Activated naive CD4-positive, alpha-beta T cell treated with anti-CD3 and anti-CD28 coated beads, Interleukin-2, amount 50 U/mL, for 16 hours (primary cell): ENCODE data around the gene KIF26B.

Experiments
- DNase-seq: peaks from one replicate; pipeline ENCODE4 v3.0.0-alpha.2; 2020

The KIF26B gene

GRCh38 chr1:245579881-245580280 lies 425.1 kb downstream of the KIF26B start:
- DNase-seq = no peak

DNA sequence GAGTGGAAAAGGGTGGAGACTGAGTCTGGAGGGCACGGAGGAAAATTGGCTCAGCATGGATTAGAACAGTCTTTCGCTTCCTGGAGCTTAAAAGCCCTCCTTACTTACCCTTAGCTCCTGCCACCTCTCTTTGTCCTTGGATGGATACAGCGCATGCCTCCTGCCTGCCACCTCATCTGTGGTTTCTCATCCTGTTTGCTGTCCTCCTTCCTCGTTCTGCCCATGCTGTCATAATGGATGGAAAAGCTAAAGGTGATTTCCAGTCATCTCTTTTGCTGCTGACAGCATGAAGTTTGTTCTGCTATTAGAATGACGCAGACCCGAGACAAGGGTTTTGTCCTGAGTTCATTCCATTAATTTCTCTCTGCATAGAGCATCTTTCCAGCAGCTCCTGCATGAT lies 425.9 kb downstream of the KIF26B start:
- no peak for DNase-seq

DNA sequence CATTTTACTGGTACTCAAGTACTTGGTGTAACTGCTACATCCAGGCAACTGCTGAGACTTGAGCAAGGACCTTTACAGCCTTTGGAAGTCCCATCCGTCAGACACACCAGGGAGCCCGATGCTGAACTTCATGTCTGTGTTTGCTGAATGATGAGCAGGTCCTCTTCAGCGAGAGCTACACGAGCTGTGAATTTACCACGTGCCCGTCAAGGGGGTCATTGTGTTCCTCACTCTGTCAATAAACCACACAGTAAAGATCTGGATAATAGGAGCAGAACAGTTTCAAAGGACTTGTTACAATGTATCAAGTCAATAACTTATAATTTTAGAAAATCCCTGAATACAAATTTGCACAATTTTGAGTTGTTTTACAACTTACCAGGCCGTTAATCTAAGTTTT lies 427.2 kb downstream of the KIF26B start:
- DNase-seq = no peak

DNA sequence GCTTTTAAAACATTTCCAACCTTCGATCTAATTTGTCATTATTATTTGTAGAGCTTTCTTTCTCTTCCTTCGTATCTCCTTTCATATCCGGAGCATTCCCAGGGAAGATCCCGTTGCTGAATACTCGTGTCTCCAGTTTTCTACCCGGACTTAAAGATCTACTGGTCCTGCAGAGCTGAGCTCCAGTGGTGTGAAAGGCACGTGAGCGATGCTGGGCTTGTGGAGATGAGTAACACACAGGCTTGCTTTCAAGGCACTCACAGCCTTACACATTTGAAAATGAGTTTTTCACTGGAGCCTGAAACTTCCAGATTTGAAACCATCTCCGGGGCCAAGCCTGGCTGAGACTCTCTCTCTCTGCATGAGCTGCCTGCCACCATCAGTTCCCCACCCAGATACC lies 428.3 kb downstream of the KIF26B start:
- DNase-seq = no peak

- no peak for DNase-seq
Measured at GRCh38 chr1:245583575-245584330, 429.0 kb downstream of the KIF26B start.

DNA sequence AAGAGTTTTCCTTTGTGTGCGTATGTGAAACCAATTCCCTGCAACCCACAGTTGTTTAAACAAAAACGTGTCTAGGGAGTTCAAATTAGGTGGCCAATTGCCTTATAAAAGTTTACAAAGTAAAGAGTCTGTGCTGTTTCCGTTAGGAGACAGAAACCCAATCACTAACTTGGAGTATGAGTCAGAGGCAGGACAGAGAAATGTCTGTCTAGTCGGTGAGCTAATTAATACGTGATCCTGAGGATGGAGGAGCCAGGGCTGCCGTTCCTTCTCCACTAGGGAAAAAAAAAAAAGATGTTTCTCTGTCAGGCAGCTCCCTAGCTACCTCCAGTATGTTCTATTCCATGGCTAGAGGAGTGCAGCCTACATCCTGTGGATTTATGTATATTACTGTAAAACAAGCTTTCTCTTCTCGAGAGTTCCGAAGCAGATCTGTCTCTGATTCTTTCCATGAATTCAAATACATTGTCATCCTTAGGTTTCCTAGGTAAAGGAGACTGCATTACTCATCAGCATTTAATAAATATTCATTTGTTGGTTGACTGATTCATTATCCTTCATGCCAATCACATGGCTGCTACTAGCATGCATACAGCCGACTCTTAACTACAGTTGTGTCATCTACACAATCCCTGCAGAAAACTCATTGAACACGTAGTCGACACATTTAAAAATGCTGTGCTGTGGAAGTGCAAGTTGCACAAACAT lies 430.6 kb downstream of the KIF26B start:
- no peak for DNase-seq

- no peak for DNase-seq
Measured at GRCh38 chr1:245587435-245588115, 432.8 kb downstream of the KIF26B start.

DNA sequence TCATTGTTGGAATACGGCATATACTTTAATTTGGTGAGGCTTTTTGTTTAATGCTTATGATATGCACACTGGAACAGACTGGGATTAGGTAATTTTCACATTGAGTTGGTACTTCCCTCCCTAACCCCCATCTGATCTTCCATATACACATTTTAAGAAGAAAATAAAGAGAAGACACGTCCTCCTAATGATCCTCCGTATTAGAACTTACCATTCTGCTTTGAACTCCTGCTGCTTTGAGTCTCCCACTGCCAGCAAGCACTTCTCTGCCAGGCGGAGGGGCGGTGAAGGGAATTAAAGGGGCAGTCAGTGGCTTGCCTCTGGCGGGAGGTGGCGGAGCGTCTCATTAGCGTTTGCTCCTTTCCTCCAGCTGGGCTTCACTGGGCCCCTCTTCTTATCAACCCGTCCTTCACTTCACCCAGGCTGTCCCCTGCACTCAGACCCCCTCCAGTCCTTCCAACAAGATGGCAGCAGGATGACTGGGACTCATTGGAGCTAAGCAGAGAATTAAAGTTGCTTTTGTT lies 433.4 kb downstream of the KIF26B start:
- DNase-seq = no peak

- DNase-seq = no peak
Measured at GRCh38 chr1:245589316-245589715, 434.5 kb downstream of the KIF26B start.

- no peak for DNase-seq
Measured at GRCh38 chr1:245589906-245590305, 435.1 kb downstream of the KIF26B start.

GRCh38 chr1:245590726-245591125 lies 435.9 kb downstream of the KIF26B start:
- DNase-seq = no peak

DNA sequence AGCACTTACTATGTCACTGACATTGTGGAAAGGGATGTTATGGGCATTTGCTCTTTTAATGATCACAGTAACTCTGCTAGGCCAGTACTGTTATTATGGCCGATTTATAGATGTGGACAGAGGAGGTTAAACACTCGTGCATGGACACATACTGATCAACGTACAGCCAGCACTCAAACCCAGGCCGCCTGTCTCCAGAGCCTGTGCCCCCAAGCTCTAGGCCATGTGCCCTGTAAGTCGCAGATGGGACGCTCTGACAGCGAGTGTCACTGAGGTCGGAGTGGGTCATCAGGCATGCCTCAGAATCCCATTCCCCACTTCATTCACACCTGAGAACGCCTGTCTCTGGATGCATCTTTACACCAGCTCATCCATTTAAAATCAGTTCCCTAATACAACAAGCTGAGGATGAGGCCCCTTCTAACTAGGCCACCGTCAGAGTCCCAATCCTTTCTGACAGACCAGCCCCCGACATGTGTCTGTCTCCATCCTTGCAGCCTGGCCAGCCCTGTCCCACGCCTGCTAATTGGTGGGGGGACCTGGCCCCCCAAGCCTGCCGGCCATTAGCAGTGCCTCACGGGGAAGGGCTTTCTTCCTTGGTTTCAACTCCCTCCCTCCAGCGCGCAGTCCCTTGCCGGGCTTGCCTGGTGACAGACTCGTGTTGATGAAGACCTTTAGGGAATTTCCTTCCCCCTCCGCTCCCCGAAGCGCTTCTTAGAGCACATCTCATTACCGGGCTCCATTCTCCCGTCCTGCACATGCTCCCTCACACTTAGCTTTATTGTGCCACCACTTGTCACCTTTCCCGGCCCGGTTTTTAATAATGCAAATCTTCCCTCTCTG lies 436.8 kb downstream of the KIF26B start:
- DNase-seq = no peak

DNA sequence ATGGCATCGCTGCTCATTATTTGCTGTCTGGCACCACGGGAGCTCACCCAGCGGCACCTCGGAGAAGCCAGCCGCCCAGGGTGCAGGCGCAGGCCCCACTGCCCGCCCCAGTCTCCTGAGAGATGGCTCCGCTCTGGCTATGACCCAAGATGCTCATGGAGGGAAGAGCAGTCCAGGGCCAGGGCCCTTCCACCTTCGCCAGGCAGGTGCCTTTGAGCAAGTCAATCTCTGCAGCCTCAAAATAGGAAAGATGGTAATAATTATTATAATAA lies 437.3 kb downstream of the KIF26B start:
- no peak for DNase-seq

- no peak for DNase-seq
Measured at GRCh38 chr1:245598524-245599305, 443.9 kb downstream of the KIF26B start.

- no peak for DNase-seq
Measured at GRCh38 chr1:245599371-245600174, 444.8 kb downstream of the KIF26B start.

- DNase-seq = no peak
Measured at GRCh38 chr1:245600658-245601057, 445.9 kb downstream of the KIF26B start.

DNA sequence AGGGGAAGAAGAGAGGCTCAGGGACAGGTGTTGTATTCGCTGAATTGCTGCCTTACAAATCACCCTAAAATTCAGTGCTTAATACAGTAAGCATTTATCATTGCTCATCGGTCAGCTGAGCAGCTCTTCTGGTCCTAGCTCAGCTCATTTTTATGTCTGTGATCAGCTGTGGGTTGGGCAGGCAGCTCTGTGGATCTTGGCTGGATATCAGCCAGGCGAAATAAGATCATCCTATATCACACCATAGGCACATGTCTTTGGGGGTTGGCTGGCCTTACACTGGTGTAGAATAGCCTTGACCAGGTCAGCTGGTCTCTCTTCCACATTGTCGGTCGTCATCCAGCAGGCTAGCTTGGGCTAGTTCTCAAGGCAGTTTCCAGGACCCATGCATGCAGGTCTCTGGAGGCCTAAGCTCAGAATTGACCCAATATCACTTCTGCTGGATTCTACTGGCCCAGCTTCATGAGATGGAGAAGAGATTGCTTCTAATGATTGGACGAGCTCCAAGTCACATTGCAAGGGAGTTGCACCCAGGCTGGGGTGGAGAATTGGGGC lies 448.6 kb downstream of the KIF26B start:
- DNase-seq = no peak

DNA sequence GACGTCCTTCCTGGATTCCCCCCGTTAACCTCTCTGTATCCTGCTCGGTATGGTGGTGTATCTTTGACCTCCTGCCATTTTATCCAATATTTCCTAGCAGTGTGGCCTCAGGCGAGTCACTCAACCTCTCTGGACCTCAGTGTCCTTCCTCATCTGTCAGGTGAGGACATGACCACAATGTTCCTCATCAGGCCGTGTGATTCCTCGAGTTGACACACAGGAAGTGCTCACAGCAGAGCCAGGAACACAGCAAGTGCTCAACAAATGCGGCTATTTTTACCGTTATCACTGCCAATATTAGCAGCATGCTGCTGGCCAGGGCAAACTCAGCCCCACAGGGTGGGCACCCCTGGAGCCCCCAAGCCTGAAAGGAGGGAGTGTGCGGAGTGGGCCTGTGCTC lies 450.2 kb downstream of the KIF26B start:
- no peak for DNase-seq

DNA sequence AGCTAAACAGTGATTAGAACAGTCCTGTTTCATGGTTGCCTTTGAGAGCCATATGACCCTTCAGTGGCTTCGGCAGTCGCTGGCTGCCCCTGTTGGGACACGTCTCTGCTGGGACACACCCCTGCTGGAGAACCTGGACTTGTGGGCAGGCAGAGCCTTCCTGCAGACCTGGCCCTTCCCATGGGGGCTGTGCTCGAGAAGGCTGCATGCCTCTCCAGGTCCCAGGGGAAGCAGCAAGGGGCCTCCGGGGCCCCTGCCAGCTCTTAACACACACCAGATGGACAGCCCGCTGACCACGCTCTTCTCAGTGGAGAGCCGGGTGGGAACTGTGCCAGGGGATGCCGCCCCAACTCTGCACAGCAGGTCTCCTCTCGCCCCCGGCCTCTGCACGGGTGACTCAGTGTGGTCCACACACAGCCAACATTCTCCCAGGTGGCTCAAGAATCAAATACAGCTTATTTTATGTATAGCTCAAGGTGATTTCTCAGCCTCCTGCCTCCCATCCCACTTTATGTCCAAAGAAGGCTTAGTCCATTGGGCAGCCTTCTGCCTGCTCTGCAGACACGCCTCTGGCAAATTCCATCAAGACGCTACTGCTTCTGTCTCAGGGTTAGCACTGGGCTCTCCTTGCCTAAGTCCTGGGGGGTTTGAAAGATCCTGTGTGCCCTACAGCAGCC lies 450.8 kb downstream of the KIF26B start:
- no peak for DNase-seq

DNA sequence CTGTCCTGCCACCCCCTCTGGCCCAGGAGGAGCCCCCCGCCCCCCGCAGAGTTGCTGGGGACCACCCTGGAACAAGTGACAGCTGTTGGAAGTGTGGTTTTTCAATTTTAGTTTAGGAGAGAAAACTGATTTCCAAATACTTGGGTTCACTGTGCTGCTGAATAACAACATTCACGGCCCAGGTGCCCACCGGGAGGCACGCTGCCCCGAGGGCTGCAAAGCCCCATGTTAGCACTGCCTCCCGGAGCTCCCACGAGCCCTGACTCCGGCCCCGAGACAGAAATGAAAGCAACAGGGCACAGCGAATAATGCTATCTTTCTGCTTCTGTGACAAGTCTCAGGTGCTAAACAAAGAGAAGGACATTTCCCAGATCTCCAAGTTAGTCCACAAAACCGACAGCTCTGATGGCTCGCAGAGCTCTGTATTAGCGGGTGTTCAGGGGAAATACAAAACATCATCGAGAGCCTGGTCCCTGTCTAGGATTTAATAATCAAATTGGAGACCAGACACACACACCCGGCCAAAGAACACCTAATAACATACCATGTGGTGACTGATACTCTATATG lies 451.5 kb downstream of the KIF26B start:
- no peak for DNase-seq
